Measurements from ENCODE around the gene MINDY2.
"Not testable (repeated sequence)": the region's sequence is repeated elsewhere in the genome, so short reads cannot be mapped to it uniquely, and the experiment has no call there.

- not testable (repeated sequence) for TF ChIP-seq CTCF, POLR2A (IDR thresholded peaks at IDR 0.05)
Observed at GRCh38 chr15:58768601-58769004, 2.5 kb upstream of the MINDY2 start.
